NCI-H2171 treated with DMSO at 0.1 percent for 48 hours (cell line): ENCODE measurements around the gene DYNLRB1.

ENCODE experiments used
- DNase-seq: peaks from one replicate; lab custom pipeline; 2025; lab: John Stamatoyannopoulos, UW

The DYNLRB1 gene

DNA sequence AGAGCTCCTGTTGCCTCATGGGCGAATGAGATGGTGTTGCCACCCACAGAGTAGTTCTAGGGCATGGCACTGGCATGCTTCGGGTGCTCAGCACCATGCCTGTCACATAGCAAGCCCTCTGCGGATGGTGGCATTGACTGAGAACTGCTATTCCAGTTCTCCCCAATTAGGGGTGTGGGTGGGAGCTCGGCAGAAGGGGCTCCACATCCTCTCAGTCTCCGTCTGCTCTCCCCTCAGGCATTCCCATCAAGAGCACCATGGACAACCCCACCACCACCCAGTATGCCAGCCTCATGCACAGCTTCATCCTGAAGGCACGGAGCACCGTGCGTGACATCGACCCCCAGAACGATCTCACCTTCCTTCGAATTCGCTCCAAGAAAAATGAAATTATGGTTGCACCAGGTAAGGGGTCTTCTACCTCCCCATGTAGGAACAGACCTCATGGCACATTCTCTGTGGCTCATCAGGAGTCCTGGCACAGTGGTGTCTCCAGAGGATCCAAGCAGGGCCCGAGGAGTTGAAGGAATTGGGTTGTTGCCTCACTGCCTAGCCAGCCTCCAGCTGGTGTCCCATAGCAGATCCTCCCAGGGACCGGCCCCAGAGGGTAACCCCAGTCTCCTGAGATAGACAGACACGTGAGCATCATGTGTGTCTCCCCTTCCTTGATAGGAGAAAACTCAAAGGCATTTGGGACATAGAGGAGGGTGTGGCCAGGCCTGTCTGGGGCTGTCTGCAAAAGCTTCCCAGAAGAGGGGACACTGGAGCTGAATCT lies 18.4 kb downstream of the DYNLRB1 start:
- DNase-seq: no peak

- DNase-seq: no peak
Measured at GRCh38 chr20:34535301-34535840, 19.1 kb downstream of the DYNLRB1 start.

DNA sequence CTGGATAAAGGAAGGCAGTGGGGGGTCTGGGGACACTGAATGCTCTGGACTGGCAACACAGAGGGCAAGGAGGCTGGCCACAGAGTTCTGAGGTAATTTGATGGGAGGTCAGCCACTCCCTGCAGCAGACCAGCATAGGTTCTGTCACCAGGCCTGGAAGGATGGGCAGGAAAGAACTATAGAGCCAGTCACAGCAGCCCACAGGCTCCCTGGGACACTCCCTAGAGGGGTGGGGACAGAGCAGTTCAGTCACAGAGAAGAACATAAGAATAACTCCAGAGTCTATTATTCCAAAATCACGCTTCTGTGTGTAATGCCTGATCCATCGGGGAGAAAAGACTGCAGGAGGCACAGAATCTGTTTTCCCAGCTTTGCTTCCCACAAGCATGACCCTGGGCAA lies 19.6 kb downstream of the DYNLRB1 start:
- no peak for DNase-seq

DNA sequence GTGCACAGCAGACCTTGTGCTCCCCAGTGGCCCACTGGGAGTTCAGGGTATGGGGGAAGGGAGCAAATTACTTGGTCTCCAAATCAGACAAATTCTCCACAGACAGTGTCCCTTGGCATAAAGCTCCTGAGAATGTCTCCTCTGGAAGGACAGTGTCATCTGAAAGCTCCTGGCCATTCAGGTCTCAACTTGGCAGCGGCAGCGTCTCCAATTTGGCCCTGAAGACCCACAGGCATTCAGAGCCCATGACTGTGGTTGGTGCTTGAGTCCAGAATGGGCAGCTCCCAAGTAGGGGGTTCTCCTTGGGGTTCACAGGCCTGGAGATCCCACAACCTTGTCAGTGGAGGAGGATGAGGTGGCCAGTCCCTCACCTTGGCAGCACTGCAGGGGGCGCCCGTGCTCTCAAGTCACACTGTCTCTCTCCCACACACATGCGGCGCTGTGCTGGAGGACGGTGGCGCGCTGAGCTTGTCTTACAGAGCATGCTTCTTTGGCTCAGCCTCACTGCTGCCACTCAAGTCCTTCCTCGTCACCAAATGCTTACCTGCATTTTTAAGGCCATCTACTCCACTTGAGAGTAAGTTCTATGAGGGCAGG lies 20.7 kb downstream of the DYNLRB1 start:
- DNase-seq: no peak

DNA sequence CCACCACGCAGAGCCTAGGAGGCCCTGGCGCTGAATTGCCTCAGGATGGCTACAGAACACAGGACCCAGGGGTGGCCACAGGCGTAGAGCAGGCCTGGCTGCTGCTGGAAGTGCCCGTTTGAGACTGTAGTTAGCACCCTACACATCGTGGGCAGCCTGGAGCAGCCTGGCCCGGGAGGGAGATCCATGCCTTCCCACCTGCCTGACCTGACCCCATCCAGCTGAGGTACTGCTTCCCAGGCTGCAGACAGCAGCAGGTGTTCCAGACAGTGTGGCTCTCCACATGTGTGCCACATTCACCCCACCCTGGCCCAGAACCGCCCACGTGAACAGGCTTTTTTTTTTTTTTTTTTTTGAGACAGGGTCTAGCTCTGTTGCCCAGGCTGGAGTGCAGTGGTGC lies 21.4 kb downstream of the DYNLRB1 start:
- no peak for DNase-seq

- DNase-seq: peak; percentile 33
Measured at GRCh38 chr20:34538671-34539123, 22.5 kb downstream of the DYNLRB1 start.

GRCh38 chr20:34539756-34540155 lies 23.5 kb downstream of the DYNLRB1 start:
- DNase-seq: no peak

DNA sequence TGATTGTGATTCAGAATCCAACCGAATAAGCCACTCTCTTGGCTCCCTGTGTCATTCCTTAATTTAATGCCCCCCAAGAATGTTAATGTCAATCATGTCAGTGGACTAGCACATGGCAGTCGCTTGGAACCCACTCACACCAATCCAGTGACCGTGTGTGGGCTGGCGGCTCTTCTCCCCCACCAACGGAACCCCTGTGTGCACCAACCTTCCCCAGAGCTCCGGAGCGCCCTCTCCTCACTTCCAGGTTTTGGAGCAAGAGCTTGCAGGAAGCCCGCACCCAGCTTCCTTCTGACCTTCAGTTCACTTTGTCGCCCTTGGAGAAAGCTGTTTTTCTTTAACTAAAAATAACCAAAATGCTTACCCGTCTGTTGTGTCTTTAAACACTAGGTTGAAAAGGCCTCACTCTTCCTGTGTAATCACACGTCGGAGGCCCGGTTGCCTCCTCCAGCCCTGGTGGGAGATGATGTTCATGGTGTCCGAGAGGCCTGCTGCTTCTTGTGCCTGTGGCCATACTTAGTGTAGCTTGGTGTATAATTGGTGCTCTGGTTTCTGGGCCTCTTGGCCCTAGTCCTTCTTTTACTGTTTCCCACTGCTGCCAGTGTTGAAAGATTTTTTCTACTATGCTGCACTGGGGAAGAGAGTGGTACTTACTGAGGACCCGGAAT lies 24.5 kb downstream of the DYNLRB1 start:
- DNase-seq: no peak

DNA sequence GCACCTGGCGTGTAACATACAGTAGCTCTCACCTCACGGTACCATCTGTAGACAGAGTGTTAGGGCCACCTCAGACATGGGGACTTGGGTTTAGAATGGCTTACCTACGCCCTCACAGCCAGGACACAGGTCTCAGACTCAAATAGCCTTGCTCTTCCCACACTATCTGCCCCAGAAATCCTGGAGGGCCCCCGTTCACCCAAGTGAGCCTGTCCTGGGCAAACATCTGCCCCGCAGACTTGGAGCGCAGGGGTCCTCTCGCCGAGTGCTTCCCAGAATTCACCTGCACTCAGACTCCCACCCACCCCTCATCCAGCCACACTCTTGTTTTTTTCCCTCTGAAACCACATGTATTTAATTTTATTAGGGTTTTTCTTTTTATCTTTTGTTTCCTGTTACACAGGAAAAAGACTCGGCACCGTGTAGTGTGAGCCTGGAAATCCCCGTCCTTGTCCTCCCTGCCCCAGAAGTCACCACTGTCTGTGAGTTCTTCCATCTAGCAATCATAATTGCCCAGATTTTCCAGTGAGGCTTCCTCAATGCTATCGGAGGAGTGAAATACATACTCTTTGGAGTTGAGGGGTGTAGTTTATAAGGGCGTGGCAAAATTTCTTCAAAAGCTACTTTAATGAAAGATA lies 25.2 kb downstream of the DYNLRB1 start:
- DNase-seq: no peak

GRCh38 chr20:34541917-34542316 lies 25.7 kb downstream of the DYNLRB1 start:
- DNase-seq: no peak

GRCh38 chr20:34542439-34542838 lies 26.2 kb downstream of the DYNLRB1 start:
- DNase-seq: no peak

- DNase-seq: peak; percentile 88
Measured at GRCh38 chr20:34543463-34544056, 27.3 kb downstream of the DYNLRB1 start.

DNA sequence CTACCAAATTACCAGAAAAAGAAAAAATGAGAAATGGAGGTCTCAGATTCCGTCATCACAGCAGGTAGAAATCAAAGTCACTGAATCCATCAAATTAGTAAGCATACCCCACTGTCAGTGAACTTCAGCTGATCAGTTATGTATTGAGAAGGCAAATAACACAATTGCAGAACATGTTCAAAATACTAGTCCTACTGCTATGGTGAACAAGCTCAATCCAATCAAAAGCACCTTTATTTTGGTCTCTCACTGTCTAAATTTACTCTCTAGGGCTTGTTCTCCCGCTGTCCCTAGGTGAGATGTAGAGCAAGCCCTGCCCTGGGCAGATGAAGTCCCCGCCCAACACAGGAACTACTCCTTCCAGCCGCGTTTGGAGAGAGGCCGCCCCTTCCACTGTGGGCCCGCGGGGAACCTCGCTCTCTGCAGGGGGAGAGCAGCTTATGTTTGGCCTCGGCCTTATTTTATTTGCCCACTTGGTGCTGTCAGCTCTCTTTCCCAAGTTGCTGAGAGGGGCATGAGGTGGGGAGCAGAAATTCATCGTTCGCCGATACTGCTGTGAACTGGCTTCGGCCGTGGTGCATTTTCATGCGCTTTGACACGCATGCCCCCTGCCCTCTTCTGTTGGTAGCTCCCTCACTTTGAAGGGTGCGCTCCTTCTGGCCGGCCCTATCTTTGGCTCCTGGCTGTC lies 28.0 kb downstream of the DYNLRB1 start:
- DNase-seq: peak; percentile 77

- DNase-seq: peak; percentile 100
Measured at GRCh38 chr20:34546751-34547181, 30.5 kb downstream of the DYNLRB1 start.

DNA sequence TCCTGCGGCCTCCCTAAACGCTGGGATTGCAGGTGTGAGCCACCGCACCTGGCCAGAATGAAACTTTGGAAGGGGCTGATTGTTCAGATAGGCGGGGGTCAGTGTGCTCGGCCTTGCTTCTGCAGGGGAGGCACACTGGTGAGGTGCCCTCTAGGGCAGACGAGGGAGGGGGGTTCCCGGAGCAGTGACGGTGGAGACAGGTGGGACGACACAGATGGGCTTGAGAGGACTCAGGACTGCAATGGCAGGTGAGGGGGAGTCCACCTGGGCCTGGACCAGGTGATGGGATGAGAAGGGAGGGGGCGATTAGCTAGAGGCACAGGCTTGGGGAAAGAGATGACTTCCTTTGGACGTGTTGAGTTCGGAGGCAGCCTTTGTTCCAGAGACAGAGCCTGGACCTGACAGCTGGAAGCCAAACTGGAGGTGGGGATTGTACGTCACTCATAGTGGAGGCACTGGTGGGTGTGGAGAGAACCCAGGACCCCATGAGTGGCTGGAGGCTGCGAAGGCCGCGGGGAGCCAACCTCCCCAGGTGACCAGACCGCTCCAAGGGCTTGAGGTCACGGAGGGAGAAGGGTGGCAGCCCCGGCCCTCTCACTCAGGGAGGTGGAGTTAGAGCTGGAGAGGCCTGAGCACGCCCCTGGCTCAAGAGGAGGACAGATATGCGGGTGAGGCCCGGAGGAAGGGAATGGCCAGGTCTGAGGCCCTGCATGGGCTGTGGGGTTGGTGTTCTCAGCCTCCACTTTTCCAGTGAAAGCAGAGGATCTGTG lies 31.8 kb downstream of the DYNLRB1 start:
- DNase-seq: no peak

- DNase-seq: no peak
Measured at GRCh38 chr20:34549291-34549928, 33.2 kb downstream of the DYNLRB1 start.

DNA sequence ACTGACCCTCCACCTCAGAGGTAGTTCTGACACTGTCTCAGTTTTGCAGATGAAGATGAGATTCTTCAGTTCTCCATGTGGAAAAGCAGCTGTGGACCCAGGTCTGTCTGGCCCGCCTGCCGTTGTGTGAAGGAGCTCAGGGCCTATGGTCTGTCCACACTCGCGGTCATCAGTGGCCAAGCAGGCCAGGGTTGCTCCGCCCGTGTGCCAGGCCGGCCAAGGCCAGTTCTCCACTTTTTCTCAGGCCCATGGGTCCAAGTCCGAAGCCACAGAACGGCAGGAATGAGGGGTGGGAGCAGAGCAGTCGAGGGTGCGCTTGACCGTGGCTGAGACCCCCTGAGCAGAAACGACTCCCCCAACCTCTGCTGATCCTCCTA lies 33.7 kb downstream of the DYNLRB1 start:
- DNase-seq: no peak

DNA sequence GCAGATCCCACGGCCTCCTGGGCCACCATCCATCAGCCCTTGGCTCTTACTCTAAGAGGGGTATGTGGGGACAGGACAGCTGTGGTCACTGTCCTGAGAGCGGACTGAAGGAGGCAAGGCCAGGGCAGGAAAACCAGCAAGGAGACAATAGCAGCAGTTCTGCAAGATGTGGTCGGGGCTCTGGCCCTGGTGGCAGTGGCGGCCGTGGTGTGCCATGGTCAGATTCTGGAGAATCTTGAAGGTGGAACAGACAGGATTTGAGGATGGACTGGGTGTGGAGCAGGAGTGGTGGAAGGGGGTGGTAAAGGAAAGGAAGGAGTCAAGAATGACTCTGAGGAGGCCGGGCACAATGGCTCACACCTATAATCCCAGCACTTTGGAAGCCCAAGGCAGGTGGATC lies 36.3 kb downstream of the DYNLRB1 start:
- DNase-seq: no peak

- no peak for DNase-seq
Measured at GRCh38 chr20:34553366-34553867, 37.2 kb downstream of the DYNLRB1 start.

- DNase-seq: no peak
Measured at GRCh38 chr20:34557936-34558319, 41.7 kb downstream of the DYNLRB1 start.
